Measurements from ENCODE around the gene TLR2. TPM values are rescaled to one million over a fixed set of nuclear protein-coding genes. Genes with fewer than 3 reads are reported as not detected.

The TLR2 gene
- total and polyA plus RNA-seq, 2 donors (not counting 3 experiments of a cell fraction or from before 2014, with no cell fraction given) = 0.29 to 1.4 TPM

DNA sequence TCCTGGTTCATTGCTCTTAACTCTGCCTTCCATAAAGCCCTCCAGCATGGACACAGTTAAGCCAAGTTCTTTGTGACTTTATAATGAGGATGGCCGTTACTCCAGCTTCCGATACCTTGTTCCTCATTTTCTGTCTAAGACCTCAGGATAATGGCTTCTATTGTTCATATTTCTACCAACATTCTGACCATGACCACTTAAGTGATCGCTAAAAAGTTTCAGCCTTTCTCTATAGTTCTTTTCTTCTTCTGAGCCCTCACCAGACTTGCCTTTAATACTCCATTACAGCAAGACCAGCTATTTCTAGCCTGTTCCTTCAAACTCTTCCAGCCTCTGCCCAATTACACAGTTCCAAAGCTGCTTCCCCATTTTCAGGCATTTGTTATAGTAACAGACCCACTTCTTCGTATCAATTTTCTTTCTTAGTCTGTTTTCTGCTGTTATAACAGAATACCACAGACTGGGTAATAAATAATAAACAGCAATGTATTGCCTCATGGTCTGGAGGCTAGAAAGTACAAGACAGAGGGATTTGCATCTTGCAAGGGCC, 63.4 kb downstream of the TLR2 start:
- BruUV-seq (replicated peaks) = no TSS peak
- no peak for TF ChIP-seq FOS (IDR thresholded peaks at IDR 0.05; ENCODE audit: borderline replicate concordance, insufficient read depth, low read length)
- TF ChIP-seq MYC (IDR thresholded peaks at IDR 0.05; ENCODE audit: low read depth, low read length) = no peak
- no peak for TF ChIP-seq JUN (IDR thresholded peaks at IDR 0.05; ENCODE audit: borderline replicate concordance, insufficient read depth, insufficient read length, low read depth)
- no peak for TF ChIP-seq POLR2A (IDR thresholded peaks at IDR 0.05; ENCODE audit: low read depth, low read length)
- no peak for TF ChIP-seq EZH2 (IDR thresholded peaks at IDR 0.05; ENCODE audit: borderline replicate concordance, low read depth, low read length, severe bottlenecking)
- TF ChIP-seq GATA2 (IDR thresholded peaks at IDR 0.05; ENCODE audit: insufficient read depth, insufficient read length, low read depth, low read length) = no peak
- TF ChIP-seq, protein P1, sequence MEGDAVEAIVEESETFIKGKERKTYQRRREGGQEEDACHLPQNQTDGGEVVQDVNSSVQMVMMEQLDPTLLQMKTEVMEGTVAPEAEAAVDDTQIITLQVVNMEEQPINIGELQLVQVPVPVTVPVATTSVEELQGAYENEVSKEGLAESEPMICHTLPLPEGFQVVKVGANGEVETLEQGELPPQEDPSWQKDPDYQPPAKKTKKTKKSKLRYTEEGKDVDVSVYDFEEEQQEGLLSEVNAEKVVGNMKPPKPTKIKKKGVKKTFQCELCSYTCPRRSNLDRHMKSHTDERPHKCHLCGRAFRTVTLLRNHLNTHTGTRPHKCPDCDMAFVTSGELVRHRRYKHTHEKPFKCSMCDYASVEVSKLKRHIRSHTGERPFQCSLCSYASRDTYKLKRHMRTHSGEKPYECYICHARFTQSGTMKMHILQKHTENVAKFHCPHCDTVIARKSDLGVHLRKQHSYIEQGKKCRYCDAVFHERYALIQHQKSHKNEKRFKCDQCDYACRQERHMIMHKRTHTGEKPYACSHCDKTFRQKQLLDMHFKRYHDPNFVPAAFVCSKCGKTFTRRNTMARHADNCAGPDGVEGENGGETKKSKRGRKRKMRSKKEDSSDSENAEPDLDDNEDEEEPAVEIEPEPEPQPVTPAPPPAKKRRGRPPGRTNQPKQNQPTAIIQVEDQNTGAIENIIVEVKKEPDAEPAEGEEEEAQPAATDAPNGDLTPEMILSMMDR (IDR thresholded peaks at IDR 0.05; ENCODE audit: extremely low read depth in 1 of 2, insufficient read depth in 1 of 2, low read depth in 1 of 2, low read length in 2 of 2) = no peak
- H2AFZ ChIP-seq (ENCODE audit: low read depth, low read length) = no peak overlapping the region

More for the DNA sequence above, 63.4 kb downstream of the TLR2 start:
- Histone ChIP-seq H3K27ac (ENCODE audit: insufficient read depth, low read depth, low read length) (no peak overlapping the region), H4K20me1 (replicated peaks; ENCODE audit: control insufficient read depth, extremely low read depth, insufficient read depth, low read length) (no peaks in the 10 kb centered on the region), H3K4me2 (ENCODE audit: insufficient read depth, low read length) (no peak overlapping the region), H3K9me3 (replicated peaks; ENCODE audit: control insufficient read depth, insufficient read depth, low read length) (no peaks in the 10 kb centered on the region), H3K4me1 (ENCODE audit: control insufficient read depth, extremely low read depth, insufficient read depth, low read length) (no peaks in the 10 kb centered on the region), H3K9me1 (replicated peaks; ENCODE audit: control insufficient read depth, extremely low read depth, insufficient read depth, low read length) (no peaks in the 10 kb centered on the region), H3K9ac (replicated peaks; ENCODE audit: extremely low read depth, insufficient read depth, low read length) (no peak overlapping the region), H3K27me3 (ENCODE audit: control insufficient read depth in 2 of 2, insufficient read depth in 2 of 2, low read length in 2 of 2) (peaks cover 3 to 7% of the 10 kb centered on the region in 2 experiments), H3K79me2 (ENCODE audit: control insufficient read depth, insufficient read depth, low read length) (no peaks in the 10 kb centered on the region), H3K4me3 (replicated peaks in 1 of 3; ENCODE audit: insufficient read depth in 1 of 3, low read depth in 1 of 3, low read length in 3 of 3) (no peak overlapping the region), H3K36me3 (ENCODE audit: control insufficient read depth in 2 of 2, extremely low read depth in 1 of 2, insufficient read depth in 2 of 2, low read length in 2 of 2) (no peaks in the 10 kb centered on the region)
- DNase-seq (ENCODE audit: low read depth, low spot score) (no peak), FAIRE-seq (no peak)
- dilution Hi-C loops (cut with MboI; ENCODE audit: extremely low pct_ligation_motif_present, low sequenced_read_pairs) (no loop called here), intact Hi-C loops (cut with micrococcal nuclease) (no loop called here)
- ChIA-PET CTCF (interaction anchor here (1.1 to 5.8 kb wide), 4 partner anchors 9 to 113 kb away, joined by 3 to 96 read pairs (median 3); no protein-coding TSS in a partner anchor), POLR2A (no interaction called here)
